WTC11 (cell line): ENCODE measurements around the gene NES. TPM values are rescaled to one million over a fixed set of nuclear protein-coding genes. Genes with fewer than 3 reads are reported as not detected.

Experiments used
- ATAC-seq: fragments of 200-7000 bp; cut with Tn5 transposase; 2 replicates; pipeline ENCODE4 v1.10.0; 2021; ENCODE audit warnings: mild to moderate bottlenecking, moderate library complexity
- CTCF ChIA-PET: fragments of 300-600 bp; sonication (Branson Sonifier 250); formaldehyde crosslinking; loops from one replicate; lab custom pipeline; 2021; ENCODE audit warnings: antibody characterized with exemption; lab: Charles Lee
- POLR2A ChIA-PET: fragments of 350-600 bp; sonication (Branson Sonifier 250); formaldehyde crosslinking; loops from one replicate; lab custom pipeline; 2021; ENCODE audit warnings: antibody characterized with exemption; lab: Charles Lee
- DNase-seq: peaks from one replicate; pipeline ENCODE4 v3.0.0; 2021; ENCODE audit warnings: low spot score
- H3K27ac Mint-ChIP-seq: 2 replicates; pipeline ENCODE4 v1.8.0; 2021; ENCODE audit warnings: mixed read lengths
- H3K27me3 Mint-ChIP-seq: 2 replicates; pipeline ENCODE4 v1.8.0; 2021; ENCODE audit warnings: low read depth, mild to moderate bottlenecking, moderate library complexity, mixed read lengths
- H3K36me3 Mint-ChIP-seq: 2 replicates; pipeline ENCODE4 v1.8.0; 2021; ENCODE audit warnings: mixed read lengths
- H3K4me1 Mint-ChIP-seq: 2 replicates; pipeline ENCODE4 v1.8.0; 2022; ENCODE audit warnings: mixed read lengths
- H3K4me3 Mint-ChIP-seq: 2 replicates; pipeline ENCODE4 v1.8.0; 2021; ENCODE audit warnings: mild to moderate bottlenecking, moderate library complexity, mixed read lengths
- H3K9me3 Mint-ChIP-seq: 2 replicates; pipeline ENCODE4 v1.8.0; 2021; ENCODE audit warnings: mixed read lengths
- CBFB ChIP-seq: sonication (generic); formaldehyde crosslinking; IDR thresholded peaks from 2 replicates; pipeline ENCODE4 v1.8.1; 2022; ENCODE audit warnings: mild to moderate bottlenecking, low read depth, missing genetic modification reagents
- ELF4 ChIP-seq: sonication (generic); formaldehyde crosslinking; IDR thresholded peaks from 2 replicates; pipeline ENCODE4 v1.8.1; 2022; ENCODE audit warnings: low read depth, mild to moderate bottlenecking, moderate library complexity, missing genetic modification reagents
- ETV6 ChIP-seq: sonication (generic); formaldehyde crosslinking; IDR thresholded peaks from 2 replicates; pipeline ENCODE4 v1.8.1; 2022; ENCODE audit warnings: mild to moderate bottlenecking, missing genetic modification reagents
- GTF2I ChIP-seq: fragments of 250-450 bp; sonication (Bioruptor Pico); conservative IDR thresholded peaks from 2 replicates; pipeline ENCODE4 v1.4.0; 2021; ENCODE audit warnings: mild to moderate bottlenecking
- JAZF1 ChIP-seq: fragments of 250-450 bp; sonication (Bioruptor Pico); IDR thresholded peaks from 2 replicates; pipeline ENCODE4 v1.9.0; 2021; ENCODE audit warnings: moderate library complexity, mild to moderate bottlenecking, inconsistent platforms
- MXD4 ChIP-seq: fragments of 250-450 bp; sonication (Bioruptor Pico); IDR thresholded peaks from 2 replicates; pipeline ENCODE4 v1.8.0; 2021; ENCODE audit warnings: mild to moderate bottlenecking, moderate library complexity, borderline replicate concordance
- NFE2L1 ChIP-seq: sonication (generic); formaldehyde crosslinking; IDR thresholded peaks from 2 replicates; pipeline ENCODE4 v1.8.1; 2023; ENCODE audit warnings: missing genetic modification reagents
- NFYB ChIP-seq: sonication (generic); formaldehyde crosslinking; conservative IDR thresholded peaks from 2 replicates; pipeline ENCODE4 v1.8.0; 2022; ENCODE audit warnings: low read depth, missing genetic modification reagents
- NR3C1 ChIP-seq: sonication (generic); formaldehyde crosslinking; conservative IDR thresholded peaks from 2 replicates; pipeline ENCODE4 v1.8.1; 2023; ENCODE audit warnings: low read depth, mild to moderate bottlenecking, missing genetic modification reagents
- OVOL2 ChIP-seq: fragments of 250-450 bp; sonication (Bioruptor Pico); IDR thresholded peaks from 2 replicates; pipeline ENCODE4 v1.9.0; 2021; ENCODE audit warnings: mild to moderate bottlenecking, borderline replicate concordance
- TCF7 ChIP-seq: sonication (generic); formaldehyde crosslinking; IDR thresholded peaks from 2 replicates; pipeline ENCODE4 v1.8.0; 2022; ENCODE audit warnings: mild to moderate bottlenecking, low read depth, missing genetic modification reagents, moderate library complexity
- TEAD1 ChIP-seq: sonication (generic); formaldehyde crosslinking; IDR thresholded peaks from 2 replicates; pipeline ENCODE4 v1.8.0; 2022; ENCODE audit warnings: mild to moderate bottlenecking, missing genetic modification reagents
- USF1 ChIP-seq: sonication (generic); formaldehyde crosslinking; IDR thresholded peaks from 2 replicates; pipeline ENCODE4 v1.8.0; 2022; ENCODE audit warnings: mild to moderate bottlenecking, missing genetic modification reagents
- ZBTB21 ChIP-seq: sonication (generic); formaldehyde crosslinking; IDR thresholded peaks from 2 replicates; pipeline ENCODE4 v1.8.1; 2023; ENCODE audit warnings: mild to moderate bottlenecking, missing genetic modification reagents, borderline replicate concordance
- ZNF121 ChIP-seq: sonication (generic); formaldehyde crosslinking; IDR thresholded peaks from 2 replicates; pipeline ENCODE4 v1.8.0; 2023; ENCODE audit warnings: missing genetic modification reagents
- ZNF219 ChIP-seq: sonication (generic); formaldehyde crosslinking; IDR thresholded peaks from 2 replicates; pipeline ENCODE4 v1.8.0; 2023; ENCODE audit warnings: missing genetic modification reagents, mild to moderate bottlenecking, borderline replicate concordance
- ZNF281 ChIP-seq: sonication (generic); formaldehyde crosslinking; IDR thresholded peaks from 2 replicates; pipeline ENCODE4 v1.8.0; 2023; ENCODE audit warnings: mild to moderate bottlenecking, missing genetic modification reagents
- ZNF317 ChIP-seq: sonication (generic); formaldehyde crosslinking; IDR thresholded peaks from 2 replicates; pipeline ENCODE4 v1.8.1; 2023; ENCODE audit warnings: low read depth, mild to moderate bottlenecking, moderate library complexity, missing genetic modification reagents, borderline replicate concordance
- ZNF416 ChIP-seq: fragments of 250-450 bp; sonication (Bioruptor Pico); IDR thresholded peaks from 2 replicates; pipeline ENCODE4 v1.9.0; 2021; ENCODE audit warnings: mild to moderate bottlenecking, inconsistent platforms
- ZNF423 ChIP-seq: fragments of 250-450 bp; sonication (Bioruptor Pico); IDR thresholded peaks from 2 replicates; pipeline ENCODE4 v2.1.2; 2022; ENCODE audit warnings: mild to moderate bottlenecking, moderate library complexity
- ZNF512 ChIP-seq: sonication (generic); formaldehyde crosslinking; IDR thresholded peaks from 2 replicates; pipeline ENCODE4 v1.8.1; 2022; ENCODE audit warnings: missing genetic modification reagents, borderline replicate concordance
- ZNF671 ChIP-seq: fragments of 250-450 bp; sonication (Bioruptor Pico); IDR thresholded peaks from 2 replicates; pipeline ENCODE4 v1.8.0; 2021; ENCODE audit warnings: mild to moderate bottlenecking
- total RNA-seq: library from RNA; stranded (reverse); gene quantifications from 3 replicates; pipeline ENCODE4 v1.2.3, GENCODE V29; 2021
- TF ChIP-seq, protein P1 (sequence below): sonication (generic); formaldehyde crosslinking; IDR thresholded peaks from 2 replicates; pipeline ENCODE4 v1.8.0; 2022; ENCODE audit warnings: mild to moderate bottlenecking, missing genetic modification reagents
- TF ChIP-seq, protein P2 (sequence below): sonication (generic); formaldehyde crosslinking; IDR thresholded peaks from 2 replicates; pipeline ENCODE4 v1.8.0; 2023; ENCODE audit warnings: missing genetic modification reagents
- TF ChIP-seq, protein P3 (sequence below): sonication (generic); formaldehyde crosslinking; IDR thresholded peaks from 2 replicates; pipeline ENCODE4 v1.8.1; 2023; ENCODE audit warnings: mild to moderate bottlenecking, missing genetic modification reagents, borderline replicate concordance

NES gene
- total RNA-seq, 1 experiment from 2014 or later = 127 TPM

DNA sequence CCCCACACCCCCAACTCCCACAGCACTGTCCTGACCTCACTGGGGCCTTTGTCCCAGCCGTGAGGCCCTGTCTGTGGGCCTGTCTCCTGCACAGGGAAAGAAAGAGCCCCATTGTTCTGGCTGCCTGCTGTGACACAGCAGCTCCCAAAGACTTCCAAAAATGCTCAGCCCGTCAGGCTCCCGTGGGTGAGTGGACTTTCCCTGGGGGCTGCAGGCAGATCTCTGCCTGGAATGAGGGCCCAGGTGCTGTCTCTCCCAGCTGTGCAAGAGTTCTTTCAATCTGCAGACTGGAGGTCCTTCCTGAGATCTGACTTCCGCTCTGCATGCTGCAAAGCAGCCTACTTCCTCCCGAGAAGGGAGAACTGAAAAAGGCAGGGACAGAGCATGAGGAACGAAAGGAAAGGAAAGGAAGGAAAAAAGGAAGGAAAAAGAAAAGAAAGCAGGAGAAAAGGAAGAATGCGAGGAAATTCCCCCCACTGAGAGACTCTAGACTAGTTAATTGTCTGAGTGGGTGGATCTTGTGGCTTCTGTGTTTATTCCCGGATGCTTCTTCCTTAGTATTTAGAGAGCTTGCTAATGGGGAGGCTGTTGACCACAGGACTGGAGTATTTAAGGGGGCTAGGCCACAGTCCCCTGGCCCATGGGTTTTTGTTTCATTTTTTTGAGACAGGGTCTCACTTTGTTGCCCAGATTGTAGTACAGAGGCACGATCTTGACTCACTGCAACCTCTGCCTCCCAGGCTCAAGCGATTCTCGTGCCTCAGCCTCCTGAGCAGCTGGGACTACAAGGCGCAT is 15.0 kb downstream of the NES start:
- Mint-ChIP-seq H3K36me3 (no peaks in the 10 kb centered on the region), H3K9me3 (no peaks in the 10 kb centered on the region), H3K27me3 (peaks cover 27% of the 10 kb centered on the region), H3K4me1 (peaks cover 81% of the 10 kb centered on the region), H3K27ac (peak overlapping the region; percentile 96), H3K4me3 (no peak overlapping the region)
- ChIA-PET POLR2A (interaction anchor here (1.3 to 8.2 kb wide), 4 partner anchors 9 to 45 kb away, joined by 3 to 150 read pairs (median 7); partner anchors contain the start of gene NES), CTCF (interaction anchor here (0.6 to 12.6 kb wide), 13 partner anchors 9 to 258 kb away, joined by 3 to 437 read pairs (median 8); partner anchors contain the start of genes BCAN, CRABP2, HAPLN2 and NES)
- ATAC-seq (no peak), DNase-seq (no peak)
- TF ChIP-seq MXD4 (CRISPR knock-in tag) = no peak
- no peak for TF ChIP-seq ZNF671 (CRISPR knock-in tag)
- no peak for TF ChIP-seq NR3C1 (CRISPR knock-in tag)
- TF ChIP-seq TEAD1 = no peak
- no peak for TF ChIP-seq ZNF512 (CRISPR knock-in tag)
- no peak for TF ChIP-seq CBFB (CRISPR knock-in tag)
- no peak for TF ChIP-seq ELF4
- no peak for TF ChIP-seq JAZF1 (CRISPR knock-in tag)
- no peak for TF ChIP-seq NFYB (CRISPR knock-in tag)
- no peak for TF ChIP-seq ZNF416
- no peak for TF ChIP-seq ZBTB21 (CRISPR knock-in tag)
- TF ChIP-seq ZNF281 (CRISPR knock-in tag) = no peak
- TF ChIP-seq, protein P1, sequence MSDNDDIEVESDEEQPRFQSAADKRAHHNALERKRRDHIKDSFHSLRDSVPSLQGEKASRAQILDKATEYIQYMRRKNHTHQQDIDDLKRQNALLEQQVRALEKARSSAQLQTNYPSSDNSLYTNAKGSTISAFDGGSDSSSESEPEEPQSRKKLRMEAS = no peak
- TF ChIP-seq USF1 (CRISPR knock-in tag) = no peak
- TF ChIP-seq OVOL2 = no peak
- TF ChIP-seq ZNF121 (CRISPR knock-in tag) = peak; percentile 91
- TF ChIP-seq GTF2I (CRISPR knock-in tag) = 0 out of 2 replicates have a peak, but pooled peaks have one; percentile 7
- no peak for TF ChIP-seq ZNF317 (CRISPR knock-in tag)
- TF ChIP-seq NFE2L1 (CRISPR knock-in tag) = no peak
- TF ChIP-seq ETV6 (CRISPR knock-in tag) = peak; percentile 82; the same call in 1 of the 2 replicates
- TF ChIP-seq, protein P2, sequence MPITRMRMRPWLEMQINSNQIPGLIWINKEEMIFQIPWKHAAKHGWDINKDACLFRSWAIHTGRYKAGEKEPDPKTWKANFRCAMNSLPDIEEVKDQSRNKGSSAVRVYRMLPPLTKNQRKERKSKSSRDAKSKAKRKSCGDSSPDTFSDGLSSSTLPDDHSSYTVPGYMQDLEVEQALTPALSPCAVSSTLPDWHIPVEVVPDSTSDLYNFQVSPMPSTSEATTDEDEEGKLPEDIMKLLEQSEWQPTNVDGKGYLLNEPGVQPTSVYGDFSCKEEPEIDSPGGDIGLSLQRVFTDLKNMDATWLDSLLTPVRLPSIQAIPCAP (CRISPR knock-in tag) = no peak
- TF ChIP-seq ZNF219 (CRISPR knock-in tag) = no peak
- TF ChIP-seq ZNF423 (CRISPR knock-in tag) = peak; percentile 53; the same call in 1 of the 2 replicates
- TF ChIP-seq, protein P3, sequence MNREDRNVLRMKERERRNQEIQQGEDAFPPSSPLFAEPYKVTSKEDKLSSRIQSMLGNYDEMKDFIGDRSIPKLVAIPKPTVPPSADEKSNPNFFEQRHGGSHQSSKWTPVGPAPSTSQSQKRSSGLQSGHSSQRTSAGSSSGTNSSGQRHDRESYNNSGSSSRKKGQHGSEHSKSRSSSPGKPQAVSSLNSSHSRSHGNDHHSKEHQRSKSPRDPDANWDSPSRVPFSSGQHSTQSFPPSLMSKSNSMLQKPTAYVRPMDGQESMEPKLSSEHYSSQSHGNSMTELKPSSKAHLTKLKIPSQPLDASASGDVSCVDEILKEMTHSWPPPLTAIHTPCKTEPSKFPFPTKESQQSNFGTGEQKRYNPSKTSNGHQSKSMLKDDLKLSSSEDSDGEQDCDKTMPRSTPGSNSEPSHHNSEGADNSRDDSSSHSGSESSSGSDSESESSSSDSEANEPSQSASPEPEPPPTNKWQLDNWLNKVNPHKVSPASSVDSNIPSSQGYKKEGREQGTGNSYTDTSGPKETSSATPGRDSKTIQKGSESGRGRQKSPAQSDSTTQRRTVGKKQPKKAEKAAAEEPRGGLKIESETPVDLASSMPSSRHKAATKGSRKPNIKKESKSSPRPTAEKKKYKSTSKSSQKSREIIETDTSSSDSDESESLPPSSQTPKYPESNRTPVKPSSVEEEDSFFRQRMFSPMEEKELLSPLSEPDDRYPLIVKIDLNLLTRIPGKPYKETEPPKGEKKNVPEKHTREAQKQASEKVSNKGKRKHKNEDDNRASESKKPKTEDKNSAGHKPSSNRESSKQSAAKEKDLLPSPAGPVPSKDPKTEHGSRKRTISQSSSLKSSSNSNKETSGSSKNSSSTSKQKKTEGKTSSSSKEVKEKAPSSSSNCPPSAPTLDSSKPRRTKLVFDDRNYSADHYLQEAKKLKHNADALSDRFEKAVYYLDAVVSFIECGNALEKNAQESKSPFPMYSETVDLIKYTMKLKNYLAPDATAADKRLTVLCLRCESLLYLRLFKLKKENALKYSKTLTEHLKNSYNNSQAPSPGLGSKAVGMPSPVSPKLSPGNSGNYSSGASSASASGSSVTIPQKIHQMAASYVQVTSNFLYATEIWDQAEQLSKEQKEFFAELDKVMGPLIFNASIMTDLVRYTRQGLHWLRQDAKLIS (CRISPR knock-in tag) = no peak
- no peak for TF ChIP-seq TCF7
